22Rv1 (cell line): ENCODE data around the gene NOS1AP.
"Not testable (repeated sequence)": the region's sequence is repeated elsewhere in the genome, so short reads cannot be mapped to it uniquely, and the experiment has no call there.

ENCODE experiments used
- CTCF ChIP-seq: fragments of 450-650 bp; IDR thresholded peaks from 2 replicates; pipeline ENCODE4 v1.5.1; 2017; ENCODE audit warnings: mild to moderate bottlenecking
- ZFX ChIP-seq: fragments of 450-650 bp; IDR thresholded peaks from 2 replicates; pipeline ENCODE4 v1.6.1; 2017; ENCODE audit warnings: antibody characterized with exemption, borderline replicate concordance

- not testable (repeated sequence) for TF ChIP-seq CTCF, ZFX
Measured at GRCh38 chr1:162351874-162352273, 282.4 kb downstream of the NOS1AP start.
